ENCODE results near the gene DLX4. TPM values are rescaled to one million over a fixed set of nuclear protein-coding genes. Genes with fewer than 3 reads are reported as not detected.

DLX4 gene
- total RNA-seq, 2 donors from 2014 or later, result 0.45 to 0.71 TPM

DNA sequence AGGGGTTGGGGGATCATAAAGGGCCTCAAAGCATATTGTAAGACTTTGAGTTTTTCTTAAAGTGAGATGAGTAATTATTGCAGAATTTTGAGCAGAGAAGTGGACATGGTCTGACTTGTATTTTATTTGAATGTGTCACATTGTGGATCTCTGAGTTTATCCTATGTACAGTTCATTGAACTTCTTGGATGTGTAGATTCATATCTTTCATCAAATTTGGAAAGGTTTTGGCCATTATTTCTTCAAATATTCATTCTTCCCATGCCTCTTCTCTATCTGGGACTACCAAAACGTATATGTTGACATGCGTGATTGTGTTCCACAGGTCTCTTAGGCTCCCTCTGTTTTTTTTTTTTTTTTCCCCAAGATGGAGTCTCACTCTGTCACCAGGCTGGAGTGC lies 40.3 kb downstream of the DLX4 start:
- no peak for DNase-seq (ENCODE audit: low spot score)
- Mint-ChIP-seq H3K27ac (no peak overlapping the region), H3K27me3 (peaks cover 27 to 57% of the 10 kb centered on the region in 2 donors), H3K4me3 (no peak overlapping the region), H3K36me3 (peaks cover 13% of the 10 kb centered on the region), H3K4me1 (ENCODE audit: low read depth in 2 of 2) (no peaks in the 10 kb centered on the region), H3K9me3 (peaks cover 3% of the 10 kb centered on the region)
- ATAC-seq, result no peak

DNA sequence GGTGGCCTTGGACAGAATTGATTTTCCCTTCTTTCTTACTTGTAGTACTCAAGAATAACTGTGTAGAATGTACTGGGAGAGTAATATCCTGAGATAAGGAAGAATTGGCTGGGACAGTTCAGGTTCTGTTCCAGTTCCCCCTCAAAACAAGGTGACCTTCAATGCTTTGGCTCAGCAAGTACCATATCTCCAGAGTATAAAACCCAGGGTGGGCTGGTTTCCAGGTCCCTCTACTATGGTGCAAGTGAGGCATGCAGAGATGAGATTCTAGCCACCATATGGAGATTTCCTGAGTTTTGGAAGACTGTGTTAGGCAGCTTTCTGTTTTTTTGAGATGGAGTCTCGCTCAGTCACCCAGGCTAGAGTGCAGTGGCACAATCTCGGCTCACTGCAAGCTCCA lies 44.1 kb downstream of the DLX4 start:
- H3K9me3 Mint-ChIP-seq, result peaks cover 3% of the 10 kb centered on the region
- no peaks in the 10 kb centered on the region for H3K4me1 Mint-ChIP-seq (ENCODE audit: low read depth in 2 of 2)
- H3K27me3 Mint-ChIP-seq, result peaks cover 16 to 38% of the 10 kb centered on the region in 2 donors
- no peak overlapping the region for H3K4me3 Mint-ChIP-seq
- peaks cover 19% of the 10 kb centered on the region for H3K36me3 Mint-ChIP-seq
- DNase-seq (ENCODE audit: low spot score), result no peak
- ATAC-seq, result no peak
- no peak overlapping the region for H3K27ac Mint-ChIP-seq

DNA sequence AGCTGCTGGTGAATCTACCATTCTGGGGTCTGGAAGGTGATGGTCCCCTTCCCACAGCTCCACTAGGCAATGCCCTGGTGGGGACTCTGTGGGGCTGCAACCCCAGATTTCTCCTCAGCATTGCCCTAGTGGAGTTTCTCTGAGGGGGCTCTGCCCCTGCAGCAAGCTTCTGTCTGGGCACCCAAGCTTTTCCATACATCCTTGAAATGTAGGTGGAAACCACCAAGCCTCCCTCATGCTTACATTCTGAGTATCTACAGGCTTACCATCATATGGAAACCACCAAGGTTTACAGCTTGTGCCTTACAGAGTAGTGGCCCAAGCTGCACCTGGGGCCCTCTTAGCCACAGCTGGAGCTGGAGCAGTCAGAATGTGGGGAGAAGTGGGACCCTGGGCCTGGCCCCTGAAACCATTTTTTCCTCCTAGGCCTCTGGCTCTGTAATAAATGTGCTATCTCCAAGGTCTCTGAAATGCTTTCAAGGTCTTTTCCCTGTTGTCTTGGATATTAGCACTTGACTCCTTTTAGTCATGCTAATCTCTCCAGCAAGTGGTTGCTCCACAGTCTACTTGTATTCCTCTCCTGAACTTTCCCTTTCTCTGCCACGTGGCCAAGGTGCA lies 45.6 kb downstream of the DLX4 start:
- peaks cover 12% of the 10 kb centered on the region for H3K36me3 Mint-ChIP-seq
- no peak overlapping the region for H3K4me3 Mint-ChIP-seq
- no peaks in the 10 kb centered on the region for H3K9me3 Mint-ChIP-seq
- no peak overlapping the region for H3K27ac Mint-ChIP-seq
- no peaks in the 10 kb centered on the region for H3K4me1 Mint-ChIP-seq (ENCODE audit: low read depth in 2 of 2)
- peaks cover 15 to 23% of the 10 kb centered on the region in 2 donors for H3K27me3 Mint-ChIP-seq
- ATAC-seq (no peak), DNase-seq (ENCODE audit: low spot score) (no peak)

DNA sequence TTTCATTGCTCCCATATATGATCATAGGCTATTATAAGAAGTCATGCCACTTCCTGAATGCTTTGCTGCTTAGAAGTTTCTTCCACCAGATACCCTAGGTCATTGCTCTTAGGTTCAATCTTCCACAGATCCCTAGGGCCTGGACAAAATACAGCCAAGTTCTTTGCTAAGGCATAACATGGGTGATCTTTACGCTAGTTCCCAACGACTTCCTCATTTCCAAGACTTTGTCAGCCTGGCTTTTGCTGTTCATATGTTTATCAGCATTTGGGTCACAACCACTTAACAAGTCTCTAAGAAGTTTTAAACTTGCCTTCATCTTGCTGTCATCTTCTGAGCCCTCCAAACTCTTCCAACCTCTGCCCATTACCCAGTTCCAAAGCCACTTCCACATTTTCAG lies 46.2 kb downstream of the DLX4 start:
- H3K9me3 Mint-ChIP-seq, result no peaks in the 10 kb centered on the region

DNA sequence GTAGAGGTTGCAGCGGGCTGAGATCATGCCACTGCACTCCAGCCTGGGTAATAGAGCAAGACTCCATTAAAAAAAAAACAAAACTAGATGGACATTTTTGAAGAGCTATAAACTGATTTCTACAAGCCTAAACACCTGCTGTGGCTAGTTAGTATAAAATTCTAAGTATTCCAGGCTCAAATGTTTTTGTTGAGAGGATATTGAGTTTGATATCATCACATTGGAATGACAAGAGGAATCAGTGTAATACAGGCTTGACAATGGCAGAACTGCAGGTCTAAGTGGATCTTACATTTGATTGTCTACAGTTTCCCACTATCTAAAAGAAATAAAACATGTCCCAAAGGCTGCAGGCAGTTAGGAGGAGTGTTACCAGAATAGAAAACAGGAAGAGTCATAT lies 49.9 kb downstream of the DLX4 start:
- Mint-ChIP-seq H3K4me3 (no peak overlapping the region), H3K27me3 (peaks cover 17% of the 10 kb centered on the region in 2 donors), H3K4me1 (ENCODE audit: low read depth in 2 of 2) (no peaks in the 10 kb centered on the region), H3K36me3 (peaks cover 6% of the 10 kb centered on the region), H3K9me3 (no peaks in the 10 kb centered on the region), H3K27ac (no peak overlapping the region)
- ATAC-seq, result no peak
- DNase-seq (ENCODE audit: low spot score), result no peak

More for the DNA sequence above, 46.2 kb downstream of the DLX4 start:
- H3K4me3 Mint-ChIP-seq, result no peak overlapping the region
- H3K36me3 Mint-ChIP-seq, result peaks cover 12% of the 10 kb centered on the region
- no peak for DNase-seq (ENCODE audit: low spot score)
- no peak overlapping the region for H3K27ac Mint-ChIP-seq
- peaks cover 13 to 21% of the 10 kb centered on the region in 2 donors for H3K27me3 Mint-ChIP-seq
- no peak for ATAC-seq
- no peaks in the 10 kb centered on the region for H3K4me1 Mint-ChIP-seq (ENCODE audit: low read depth in 2 of 2)

DNA sequence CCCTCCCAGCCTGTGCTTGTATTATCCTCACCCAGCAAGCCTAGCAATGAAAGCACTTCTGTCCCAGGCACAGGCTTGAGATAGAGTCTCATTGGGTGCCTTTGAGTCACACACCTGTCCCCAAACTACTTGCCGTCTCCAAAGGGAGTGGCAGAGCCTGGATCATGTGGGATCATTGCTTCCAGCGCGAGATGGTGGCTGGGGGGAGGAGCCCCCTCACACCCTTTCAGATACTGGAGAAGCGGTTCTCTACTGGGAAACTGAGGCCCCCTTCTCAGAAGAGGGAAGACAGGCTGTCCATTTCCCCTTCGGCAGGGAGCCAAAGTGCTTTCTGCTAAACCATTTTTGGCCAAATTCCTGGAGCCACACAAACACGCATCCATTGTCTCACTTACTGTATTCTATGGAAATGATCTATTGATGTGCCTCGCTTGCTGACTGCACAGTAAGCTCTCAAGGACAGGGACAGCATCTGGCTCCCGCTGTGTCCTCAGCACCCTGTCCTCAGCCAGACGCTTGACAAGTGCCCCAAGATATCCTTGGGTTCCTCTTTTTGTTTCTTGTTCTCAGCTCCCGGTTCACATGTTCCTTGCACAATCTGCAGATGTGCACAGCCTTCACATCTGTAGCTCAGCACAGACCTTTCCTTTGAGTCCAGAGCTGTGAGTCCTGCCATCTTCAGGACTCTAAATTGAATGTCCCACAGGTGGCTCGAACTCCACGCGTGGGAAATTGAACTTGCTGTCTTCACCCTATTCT lies 52.0 kb downstream of the DLX4 start:
- ATAC-seq (no peak), DNase-seq (ENCODE audit: low spot score) (no peak)
- no peaks in the 10 kb centered on the region for H3K4me1 Mint-ChIP-seq (ENCODE audit: low read depth in 2 of 2)
- H3K36me3 Mint-ChIP-seq, result no peaks in the 10 kb centered on the region
- H3K27ac Mint-ChIP-seq, result no peak overlapping the region
- H3K27me3 Mint-ChIP-seq, result peaks cover 17% of the 10 kb centered on the region in 2 donors
- H3K4me3 Mint-ChIP-seq, result no peak overlapping the region
- H3K9me3 Mint-ChIP-seq, result no peaks in the 10 kb centered on the region

DNA sequence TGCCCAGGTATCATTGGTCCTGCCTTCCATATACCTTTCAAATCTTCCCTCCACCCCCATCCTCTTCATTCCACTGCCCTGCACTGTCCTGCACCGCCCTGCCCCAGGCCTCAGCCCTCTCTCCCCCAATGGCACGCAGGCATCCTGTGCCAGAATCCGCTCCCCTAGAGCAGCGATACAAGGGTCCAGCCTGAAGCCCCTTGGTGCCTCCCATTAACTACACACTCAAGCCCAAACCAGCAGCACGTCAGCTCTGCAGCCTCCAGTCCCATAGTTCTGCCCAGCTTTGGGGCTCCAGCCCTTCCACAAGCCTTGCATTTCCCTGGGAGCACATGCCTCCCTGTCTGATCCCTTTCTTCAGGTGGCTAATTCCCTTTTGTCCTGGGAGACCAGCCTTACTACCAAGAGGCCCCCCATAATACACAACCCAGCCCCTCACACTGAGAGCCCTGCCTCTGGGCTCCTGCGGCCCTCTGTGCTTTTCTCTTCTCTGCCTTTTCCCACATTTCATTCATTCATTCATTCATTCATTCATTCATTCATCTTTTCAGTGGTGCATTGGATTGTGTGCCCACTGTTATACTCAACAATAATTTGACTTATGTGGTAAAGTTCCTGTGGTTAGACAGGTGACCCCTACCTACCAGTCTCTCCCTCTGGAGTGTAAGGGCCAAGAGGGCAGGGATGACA lies 52.8 kb downstream of the DLX4 start:
- ATAC-seq (no peak), DNase-seq (ENCODE audit: low spot score) (no peak)
- no peaks in the 10 kb centered on the region for H3K9me3 Mint-ChIP-seq
- H3K27me3 Mint-ChIP-seq, result peaks cover 17% of the 10 kb centered on the region in 2 donors
- H3K4me3 Mint-ChIP-seq, result no peak overlapping the region
- no peaks in the 10 kb centered on the region for H3K4me1 Mint-ChIP-seq (ENCODE audit: low read depth in 2 of 2)
- H3K36me3 Mint-ChIP-seq, result no peaks in the 10 kb centered on the region
- no peak overlapping the region for H3K27ac Mint-ChIP-seq

DNA sequence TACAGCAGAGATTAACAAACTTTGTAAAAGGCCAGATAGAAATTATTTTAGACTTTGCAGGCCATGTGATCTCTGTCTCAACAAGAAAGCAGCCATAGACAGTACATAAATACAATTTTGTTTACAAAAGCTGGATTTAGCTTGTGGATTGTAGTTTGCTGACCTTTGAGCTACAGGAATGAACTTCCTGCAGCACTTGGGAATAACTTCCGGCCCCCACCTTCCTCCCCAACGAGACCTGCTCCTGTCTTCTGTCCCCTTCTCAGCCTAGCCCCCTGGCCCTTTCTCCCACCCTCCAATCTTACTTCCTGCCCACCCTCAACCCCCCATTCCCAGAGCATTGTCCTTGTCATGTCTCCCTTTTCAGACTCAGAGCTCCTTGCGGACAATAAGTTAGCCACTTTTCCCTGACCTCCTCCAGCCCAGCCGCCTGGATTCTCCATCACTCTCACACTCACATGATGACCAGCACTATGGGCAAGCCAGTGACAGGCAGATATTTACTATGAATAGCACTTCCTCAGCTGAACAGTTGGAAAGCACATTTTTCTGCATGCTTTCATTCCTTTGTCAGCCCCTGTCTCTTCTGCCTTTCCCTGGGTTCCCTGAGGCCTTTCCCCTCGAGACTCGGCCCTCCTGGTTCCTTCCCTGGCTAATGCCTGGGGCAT lies 53.6 kb downstream of the DLX4 start:
- H3K4me3 Mint-ChIP-seq, result no peak overlapping the region
- peaks cover 17 to 20% of the 10 kb centered on the region in 2 donors for H3K27me3 Mint-ChIP-seq
- H3K9me3 Mint-ChIP-seq, result no peaks in the 10 kb centered on the region
- peaks cover 0 to 2% of the 10 kb centered on the region in 2 donors for H3K4me1 Mint-ChIP-seq (ENCODE audit: low read depth in 2 of 2)
- no peak overlapping the region for H3K27ac Mint-ChIP-seq
- H3K36me3 Mint-ChIP-seq, result no peaks in the 10 kb centered on the region
- no peak for ATAC-seq
- no peak for DNase-seq (ENCODE audit: low spot score)

DNA sequence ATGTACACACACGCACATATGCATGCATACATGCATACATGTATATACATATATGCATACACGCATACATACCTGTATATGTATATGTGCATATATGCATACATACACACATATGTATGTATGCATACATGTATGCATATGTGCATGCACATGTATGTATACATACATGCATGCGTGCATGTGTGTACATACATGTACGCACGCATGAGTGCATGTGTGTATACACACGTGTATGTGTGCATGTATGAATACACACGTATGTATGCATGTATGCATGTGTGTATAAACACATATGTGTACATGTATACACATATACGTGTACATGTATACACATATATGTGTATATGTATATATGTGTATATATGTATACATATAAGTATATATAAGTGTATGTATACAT lies 54.5 kb downstream of the DLX4 start:
- DNase-seq (ENCODE audit: low spot score) (no peak), ATAC-seq (no peak)
- no peak overlapping the region for H3K27ac Mint-ChIP-seq
- H3K27me3 Mint-ChIP-seq, result peaks cover 20 to 25% of the 10 kb centered on the region in 2 donors
- no peak overlapping the region for H3K4me3 Mint-ChIP-seq
- no peaks in the 10 kb centered on the region for H3K9me3 Mint-ChIP-seq
- no peaks in the 10 kb centered on the region for H3K36me3 Mint-ChIP-seq
- peaks cover 0 to 5% of the 10 kb centered on the region in 2 donors for H3K4me1 Mint-ChIP-seq (ENCODE audit: low read depth in 2 of 2)

Other genes starting within 250 kb of the DLX4 start
- 10 to 100 TPM; 22.4 to 36.4 TPM for gene FAM117A, start 205.1 kb upstream of the DLX4 start, total RNA-seq
- 10 to 100 TPM; 75.8 to 98.5 TPM for gene KAT7, start 180.5 kb upstream of the DLX4 start, total RNA-seq
- not detected for gene TAC4, start 121.1 kb upstream of the DLX4 start, total RNA-seq
- gene DLX3, start 26.0 kb downstream of the DLX4 start, total RNA-seq, result not detected
- gene ITGA3, start 86.9 kb downstream of the DLX4 start, total RNA-seq, result 10 to 100 TPM; 13.7 to 13.9 TPM
- 10 to 100 TPM; 11.8 to 13.7 TPM for gene PDK2, start 126.2 kb downstream of the DLX4 start, total RNA-seq
- gene SAMD14, start 161.0 kb downstream of the DLX4 start, total RNA-seq, result 1 to 10 TPM; 2.6 to 5.0 TPM
- gene PPP1R9B, start 181.5 kb downstream of the DLX4 start, total RNA-seq, result 100 to 1,000 TPM in 1 of 2 donors, 10 to 100 TPM in 1; 96.0 to 110 TPM
- gene SGCA, start 196.8 kb downstream of the DLX4 start, total RNA-seq, result under 1 TPM in 1 of 2 donors, not detected in 1; 0.42 TPM
- gene COL1A1, start 232.4 kb downstream of the DLX4 start, total RNA-seq, result 1 to 10 TPM in 1 of 2 donors, not detected in 1; 1.7 TPM

Measured in natural killer cell treated with Interleukin-12 subunit alpha and Interleukin-12 subunit beta and Interleukin-15 and Interleukin-18, amount 100 ng/mL, for 72 hours (primary cell).